GM10248 (cell line): Measurements from ENCODE around the gene SCAMP4.

ENCODE experiments used
- CTCF ChIA-PET: fragments of 300-600 bp; sonication (Branson Sonifier 250); formaldehyde crosslinking; extraction: SDS; loops from one replicate; lab custom pipeline; 2021; ENCODE audit warnings: antibody characterized with exemption; lab: Yijun Ruan, JAX
- POLR2A ChIA-PET: fragments of 350-650 bp; sonication (Branson Sonifier 250); formaldehyde crosslinking; extraction: SDS; loops from one replicate; lab custom pipeline; 2020; ENCODE audit warnings: antibody characterized with exemption; lab: Yijun Ruan, JAX
- DNase-seq: peaks from one replicate; pipeline ENCODE4 v3.0.0; 2012; ENCODE audit errors: extremely low spot score
- TF ChIP-seq, protein P1 (sequence below): IDR thresholded peaks from 2 replicates; pipeline ENCODE4 v1.5.1; 2012; ENCODE audit warnings: mild to moderate bottlenecking, low read depth; ENCODE audit errors: extremely low read depth, missing control alignments, control extremely low read depth

Gene SCAMP4

DNA sequence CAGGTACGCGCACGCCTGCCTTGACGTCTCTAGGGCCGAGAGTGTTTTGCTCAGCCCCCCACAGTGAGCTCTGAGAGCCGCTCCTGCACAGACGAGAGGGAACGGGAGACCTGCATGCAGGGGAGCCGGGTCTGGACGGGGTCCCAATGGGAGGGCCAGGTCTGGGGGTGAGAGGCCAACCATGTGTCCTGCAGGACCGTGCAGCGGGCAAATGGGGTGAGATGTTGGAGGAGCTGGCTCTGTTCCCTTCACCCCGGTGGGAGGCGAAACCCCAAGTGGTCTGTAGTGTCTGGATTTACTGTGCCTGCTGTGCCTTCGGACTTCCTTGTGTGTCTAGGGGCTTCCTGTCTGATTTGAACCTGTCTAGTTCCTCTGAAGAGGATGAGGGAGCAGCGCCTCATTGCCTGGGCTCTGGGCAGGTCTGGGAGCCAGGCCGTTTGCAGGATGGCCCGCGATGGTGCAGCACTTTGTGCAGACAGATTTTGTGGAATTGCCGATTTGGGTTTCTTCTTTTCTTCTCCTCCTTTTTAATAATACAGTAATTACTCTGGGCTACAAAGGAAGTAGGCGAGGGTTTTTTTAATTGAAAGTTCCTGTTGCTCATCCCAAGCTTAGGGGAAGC lies 37.8 kb downstream of the SCAMP4 start:
- TF ChIP-seq, protein P1, sequence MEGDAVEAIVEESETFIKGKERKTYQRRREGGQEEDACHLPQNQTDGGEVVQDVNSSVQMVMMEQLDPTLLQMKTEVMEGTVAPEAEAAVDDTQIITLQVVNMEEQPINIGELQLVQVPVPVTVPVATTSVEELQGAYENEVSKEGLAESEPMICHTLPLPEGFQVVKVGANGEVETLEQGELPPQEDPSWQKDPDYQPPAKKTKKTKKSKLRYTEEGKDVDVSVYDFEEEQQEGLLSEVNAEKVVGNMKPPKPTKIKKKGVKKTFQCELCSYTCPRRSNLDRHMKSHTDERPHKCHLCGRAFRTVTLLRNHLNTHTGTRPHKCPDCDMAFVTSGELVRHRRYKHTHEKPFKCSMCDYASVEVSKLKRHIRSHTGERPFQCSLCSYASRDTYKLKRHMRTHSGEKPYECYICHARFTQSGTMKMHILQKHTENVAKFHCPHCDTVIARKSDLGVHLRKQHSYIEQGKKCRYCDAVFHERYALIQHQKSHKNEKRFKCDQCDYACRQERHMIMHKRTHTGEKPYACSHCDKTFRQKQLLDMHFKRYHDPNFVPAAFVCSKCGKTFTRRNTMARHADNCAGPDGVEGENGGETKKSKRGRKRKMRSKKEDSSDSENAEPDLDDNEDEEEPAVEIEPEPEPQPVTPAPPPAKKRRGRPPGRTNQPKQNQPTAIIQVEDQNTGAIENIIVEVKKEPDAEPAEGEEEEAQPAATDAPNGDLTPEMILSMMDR: no peak
- ChIA-PET POLR2A (interaction anchor here (1.3 kb wide), 1 partner anchor 109 kb away, joined by 3 read pairs; no protein-coding TSS in a partner anchor), CTCF (interaction anchor here (0.6 to 1.6 kb wide), 5 partner anchors 9 to 45 kb away, joined by 3 to 4 read pairs (median 3); no protein-coding TSS in a partner anchor)
- DNase-seq: no peak

DNA sequence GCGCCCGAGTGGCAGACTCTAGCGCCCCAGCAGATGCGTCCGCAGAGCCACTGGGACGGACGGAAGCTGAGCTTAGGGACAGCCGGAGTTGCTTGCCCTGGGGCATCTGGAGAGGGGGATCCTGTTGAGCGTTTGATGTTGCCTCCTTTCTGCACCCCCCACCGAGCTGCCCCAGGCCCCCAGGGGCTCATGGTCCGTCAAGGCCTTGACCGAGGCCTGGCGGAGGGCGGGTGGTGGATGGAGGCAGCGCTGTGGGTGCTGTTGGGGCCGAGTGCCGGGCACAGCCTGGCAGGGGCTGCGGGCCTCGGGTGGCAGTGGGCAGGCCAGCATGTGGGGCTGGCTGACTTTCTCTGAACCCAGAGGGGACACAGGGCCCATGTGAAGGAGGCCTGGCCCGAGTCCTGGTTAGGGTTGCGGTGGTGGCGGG lies 38.5 kb downstream of the SCAMP4 start:
- no peak for DNase-seq
- ChIA-PET POLR2A (interaction anchor here (1.3 kb wide), 1 partner anchor 108 kb away, joined by 3 read pairs; no protein-coding TSS in a partner anchor), CTCF (interaction anchor here (0.6 to 1.6 kb wide), 3 partner anchors 9 to 15 kb away, joined by 3 read pairs; no protein-coding TSS in a partner anchor)
- TF ChIP-seq, protein P1: no peak

DNA sequence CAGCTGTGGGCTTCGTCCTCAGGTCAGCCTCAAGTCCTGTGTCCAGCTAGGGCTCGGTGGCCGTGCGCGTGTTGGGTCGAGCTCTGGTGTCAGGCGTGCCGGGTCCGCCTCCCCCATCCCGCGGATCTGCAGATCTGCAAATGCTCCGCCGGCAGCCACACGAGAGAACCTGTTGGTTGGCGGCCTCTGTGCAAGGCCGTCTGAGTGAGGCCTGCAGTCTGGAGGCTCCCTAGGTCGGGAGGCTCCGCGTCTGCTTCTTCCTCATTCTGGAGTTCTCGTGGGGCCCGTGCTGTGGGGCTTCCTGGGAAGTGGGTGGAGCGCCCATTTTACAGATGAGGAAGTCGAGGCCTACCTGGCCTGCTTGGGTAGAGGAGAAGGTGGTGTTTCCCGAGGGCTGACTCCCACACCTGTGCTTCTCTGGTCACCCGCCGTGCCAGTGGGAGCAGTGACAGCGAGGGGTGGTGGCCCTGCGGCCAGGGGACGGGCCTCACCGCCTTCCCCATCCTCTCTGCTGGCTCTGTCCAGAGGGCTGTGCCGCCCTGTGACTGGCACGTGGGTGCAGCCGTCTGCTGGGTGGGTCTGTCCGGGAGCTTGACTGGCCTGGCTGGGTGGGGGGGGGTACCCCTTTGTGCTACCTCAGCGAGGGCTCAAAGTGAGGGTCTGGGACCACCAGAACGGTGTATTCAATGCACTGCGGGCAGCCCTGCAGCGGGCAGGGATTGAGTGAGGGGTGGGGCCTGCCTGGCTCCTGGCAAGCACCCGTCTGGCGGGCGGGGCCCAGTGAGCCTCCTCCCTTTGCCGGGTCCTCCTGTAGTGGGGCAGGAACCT lies 39.1 kb downstream of the SCAMP4 start:
- ChIA-PET POLR2A (interaction anchor here (1.3 kb wide), 1 partner anchor 107 kb away, joined by 3 read pairs; no protein-coding TSS in a partner anchor), CTCF (interaction anchor here (1.0 to 2.1 kb wide), 3 partner anchors 15 to 16 kb away, joined by 3 to 9 read pairs (median 4); no protein-coding TSS in a partner anchor)
- no peak for DNase-seq
- TF ChIP-seq, protein P1: no peak

DNA sequence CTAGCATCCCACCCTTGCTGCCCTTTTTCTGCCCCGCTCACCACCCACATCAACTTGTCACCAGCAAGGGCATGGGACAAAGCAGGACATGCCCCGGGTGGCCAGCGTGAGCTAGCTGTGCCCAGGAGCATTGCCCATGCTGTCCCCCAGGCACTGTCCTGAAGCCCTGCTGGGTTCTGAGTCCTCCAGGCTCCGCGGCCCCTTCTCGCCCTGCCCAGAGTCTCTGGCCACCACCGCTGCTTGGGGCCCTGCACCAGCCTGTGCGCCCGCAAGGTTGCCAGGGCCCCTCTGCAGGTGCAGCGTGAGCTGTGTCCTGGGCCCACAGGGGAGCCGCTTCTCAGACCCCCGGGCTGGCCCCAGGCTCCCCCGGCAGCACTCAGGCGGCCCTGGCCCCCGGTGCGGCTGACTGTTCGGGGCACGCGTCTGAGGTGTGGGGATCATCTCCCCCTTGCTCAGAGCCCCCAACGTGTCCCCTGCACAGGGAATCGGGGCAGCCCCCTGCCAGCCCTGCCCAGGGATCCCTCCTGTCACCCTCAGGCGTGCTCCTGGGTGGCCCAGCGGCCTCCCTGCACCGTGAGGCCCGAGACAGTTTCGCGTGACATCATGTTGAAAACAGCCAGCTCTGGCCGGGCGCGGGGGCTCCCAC lies 39.8 kb downstream of the SCAMP4 start:
- ChIA-PET POLR2A (no interaction called here), CTCF (interaction anchor here (1.1 to 2.1 kb wide), 6 partner anchors 9 to 63 kb away, joined by 3 to 9 read pairs (median 4); no protein-coding TSS in a partner anchor)
- TF ChIP-seq, protein P1: no peak
- no peak for DNase-seq

DNA sequence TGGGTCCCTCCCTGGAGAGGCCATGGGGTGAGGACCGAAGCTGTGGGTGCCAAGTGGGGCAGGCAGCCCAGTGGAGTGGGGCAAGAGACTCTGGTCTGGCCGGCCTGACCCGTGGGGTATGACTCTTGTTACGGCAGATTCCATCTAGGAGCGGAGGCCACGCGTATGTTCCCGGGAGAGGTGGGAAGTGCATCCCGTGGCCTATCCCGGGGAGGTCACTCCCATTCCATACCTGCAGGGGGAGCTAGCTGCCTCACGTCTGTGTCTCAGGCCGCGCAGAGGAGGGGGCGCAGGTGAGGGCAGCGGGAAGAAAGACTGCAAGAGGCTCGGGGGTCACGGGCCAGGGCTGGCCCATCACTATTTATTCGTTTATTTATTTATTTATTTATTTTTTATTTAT lies 40.7 kb downstream of the SCAMP4 start:
- DNase-seq: no peak
- POLR2A ChIA-PET: interaction anchor here (0.9 kb wide), 1 partner anchor 1370 kb away, joined by 5 read pairs; no protein-coding TSS in a partner anchor
- TF ChIP-seq, protein P1: peak; percentile 45
- CTCF ChIA-PET: interaction anchor here (0.8 to 2.1 kb wide), 8 partner anchors 8 to 62 kb away, joined by 3 to 9 read pairs (median 3); no protein-coding TSS in a partner anchor
